Globus pallidus (tissue), 1 donor: ENCODE results near the gene SF3A2.

ENCODE experiments used
- DNase-seq: peaks from one replicate; pipeline ENCODE4 v3.0.0-alpha.2; 2015; ENCODE audit warnings: low spot score

Gene SF3A2

GRCh38 chr19:2226840-2227360, 9.7 kb upstream of the SF3A2 start:
- no peak for DNase-seq

GRCh38 chr19:2227415-2228156, 9.0 kb upstream of the SF3A2 start:
- peak; percentile 19 for DNase-seq

- no peak for DNase-seq
Measured at GRCh38 chr19:2228157-2229030, 8.2 kb upstream of the SF3A2 start.

- no peak for DNase-seq
Measured at GRCh38 chr19:2229103-2230032, 7.3 kb upstream of the SF3A2 start.

- DNase-seq = no peak
Measured at GRCh38 chr19:2230033-2230531, 6.5 kb upstream of the SF3A2 start.

- no peak for DNase-seq
Measured at GRCh38 chr19:2230807-2231533, 5.7 kb upstream of the SF3A2 start.

- no peak for DNase-seq
Measured at GRCh38 chr19:2231621-2232221, 4.9 kb upstream of the SF3A2 start.

GRCh38 chr19:2232286-2233151, 4.1 kb upstream of the SF3A2 start:
- no peak for DNase-seq

GRCh38 chr19:2233601-2234280, 2.9 kb upstream of the SF3A2 start:
- no peak for DNase-seq

GRCh38 chr19:2234996-2235380, 1.6 kb upstream of the SF3A2 start:
- no peak for DNase-seq

GRCh38 chr19:2235381-2236063, 1.1 kb upstream of the SF3A2 start:
- DNase-seq = no peak

- DNase-seq = no peak
Measured at GRCh38 chr19:2236064-2236313, 635 bp upstream of the SF3A2 start.

GRCh38 chr19:2237051-2237868, 636 bp downstream of the SF3A2 start:
- DNase-seq = no peak

GRCh38 chr19:2237869-2238153, 1.2 kb downstream of the SF3A2 start:
- DNase-seq = no peak

GRCh38 chr19:2239173-2239572, 2.5 kb downstream of the SF3A2 start:
- no peak for DNase-seq

- no peak for DNase-seq
Measured at GRCh38 chr19:2239771-2240770, 3.4 kb downstream of the SF3A2 start.
